ENCODE results near the gene UCN3.

DNA sequence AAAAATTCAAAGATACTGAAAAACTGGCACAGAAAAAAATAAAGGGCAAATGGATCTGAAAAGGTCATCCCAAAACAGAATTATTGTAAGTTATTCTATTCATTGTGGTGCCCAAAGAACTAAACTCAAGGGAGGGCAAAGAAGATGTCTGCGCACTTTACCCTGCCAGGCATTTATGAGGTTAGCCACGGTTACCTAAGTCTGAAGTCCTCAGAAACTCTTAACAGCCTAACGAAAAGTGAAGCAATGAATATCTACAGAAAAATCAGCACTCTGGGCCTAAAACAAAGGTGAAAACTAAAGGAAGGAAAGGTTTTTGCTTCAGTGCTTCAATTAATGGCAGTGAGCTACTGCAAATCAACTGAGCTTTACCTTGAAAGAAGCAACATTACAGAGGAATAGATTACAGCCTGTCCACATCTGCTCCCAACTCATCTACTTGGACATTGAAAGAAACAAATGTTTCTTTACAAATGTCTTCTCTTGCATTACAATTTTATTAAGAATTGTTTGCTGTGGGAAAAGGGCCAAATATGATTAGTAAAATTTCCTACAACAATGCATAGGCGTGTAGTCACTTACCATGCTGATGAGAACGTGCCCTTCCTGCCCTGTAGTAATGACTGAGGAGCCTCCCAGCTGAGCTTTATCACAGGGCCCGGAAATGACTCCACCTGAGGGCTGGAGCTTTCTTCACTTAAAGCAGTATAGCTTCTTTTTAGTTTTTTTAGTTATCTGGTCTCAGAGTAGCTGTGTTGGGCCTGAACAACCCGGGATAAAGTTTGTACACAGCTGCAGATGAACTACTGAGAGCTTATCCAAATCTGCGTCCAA is 39.7 kb downstream of the UCN3 start, which contains the start of gene TUBAL3:
- TF ChIP-seq POLR2AphosphoS5 (IDR thresholded peaks at IDR 0.05; ENCODE audit: borderline replicate concordance, low read depth, low read length) = no peak
- TF ChIP-seq FOXP2 (optimal IDR thresholded peaks at IDR 0.05; ENCODE audit: control extremely low read depth, extremely low read length, insufficient read depth) = no peak
- TF ChIP-seq EZH2 (IDR thresholded peaks at IDR 0.05) = no peak

Data from SK-N-MC (cell line).